MCF 10A (cell line): ENCODE results near the gene RAB14. TPM values are rescaled to one million over a fixed set of nuclear protein-coding genes. Genes with fewer than 3 reads are reported as not detected.

ENCODE experiments used
- BruUV-seq: library from RNA; stranded (reverse); fragments of 400-500 nt; replicated peaks from 2 replicates; lab custom pipeline; 2021; lab: Mats Ljungman, UMichigan
- CTCF ChIA-PET: fragments of 300-600 bp; sonication (Branson Sonifier 250); formaldehyde crosslinking; extraction: SDS; loops from one replicate; lab custom pipeline; 2021; ENCODE audit warnings: antibody characterized with exemption, inconsistent platforms; lab: Yijun Ruan, JAX
- POLR2A ChIA-PET: fragments of 300-600, 350-650 bp; sonication (Branson Sonifier 250); formaldehyde crosslinking; extraction: SDS; loops from one replicate; lab custom pipeline; 2020; ENCODE audit warnings: antibody characterized with exemption, inconsistent platforms; lab: Yijun Ruan, JAX
- DNase-seq: peaks from one replicate; pipeline ENCODE4 v3.0.0-alpha.2; 2018; ENCODE audit not compliant: unreplicated experiment
- H3K27ac Mint-ChIP-seq: one replicate; pipeline ENCODE4 v1.8.0; 2022; ENCODE audit warnings: mild to moderate bottlenecking, low read depth, mixed read lengths; ENCODE audit not compliant: unreplicated experiment
- H3K27me3 Mint-ChIP-seq: one replicate; pipeline ENCODE4 v1.8.0; 2022; ENCODE audit warnings: mixed read lengths; ENCODE audit not compliant: insufficient read depth, unreplicated experiment
- H3K36me3 Mint-ChIP-seq: one replicate; pipeline ENCODE4 v1.8.0; 2022; ENCODE audit warnings: mild to moderate bottlenecking, moderate library complexity, mixed read lengths; ENCODE audit not compliant: insufficient read depth, unreplicated experiment
- H3K4me1 Mint-ChIP-seq: one replicate; pipeline ENCODE4 v1.8.0; 2022; ENCODE audit warnings: mixed read lengths; ENCODE audit not compliant: insufficient read depth, unreplicated experiment
- H3K4me3 Mint-ChIP-seq: one replicate; pipeline ENCODE4 v1.8.0; 2022; ENCODE audit warnings: mild to moderate bottlenecking, moderate library complexity, mixed read lengths; ENCODE audit not compliant: unreplicated experiment
- H3K9me3 Mint-ChIP-seq: one replicate; pipeline ENCODE4 v1.8.0; 2022; ENCODE audit warnings: mixed read lengths; ENCODE audit not compliant: unreplicated experiment
- intact Hi-C: fragments of 100-400 bp; cut with micrococcal nuclease; formaldehyde crosslinking; loops from 2 replicates; pipeline ENCODE4 v1.14.1; 2022
- total RNA-seq: library from RNA; stranded (reverse); gene quantifications from 2 replicates; pipeline ENCODE4 v1.2.3, GENCODE V29; 2022
- TF ChIP-seq, protein P1 (sequence below): fragments of 200-600 bp; IDR thresholded peaks from one replicate; pipeline ENCODE4 v1.8.0; 2022; ENCODE audit warnings: antibody characterized with exemption, mild to moderate bottlenecking; ENCODE audit not compliant: unreplicated experiment

The RAB14 gene
- total RNA-seq, 1 experiment from 2014 or later: 65.8 TPM

GRCh38 chr9:121189006-121189405, 12.7 kb downstream of the RAB14 start:
- peaks cover 29% of the 10 kb centered on the region for H3K36me3 Mint-ChIP-seq
- no TSS peak for BruUV-seq
- intact Hi-C loops: no loop called here
- TF ChIP-seq, protein P1, sequence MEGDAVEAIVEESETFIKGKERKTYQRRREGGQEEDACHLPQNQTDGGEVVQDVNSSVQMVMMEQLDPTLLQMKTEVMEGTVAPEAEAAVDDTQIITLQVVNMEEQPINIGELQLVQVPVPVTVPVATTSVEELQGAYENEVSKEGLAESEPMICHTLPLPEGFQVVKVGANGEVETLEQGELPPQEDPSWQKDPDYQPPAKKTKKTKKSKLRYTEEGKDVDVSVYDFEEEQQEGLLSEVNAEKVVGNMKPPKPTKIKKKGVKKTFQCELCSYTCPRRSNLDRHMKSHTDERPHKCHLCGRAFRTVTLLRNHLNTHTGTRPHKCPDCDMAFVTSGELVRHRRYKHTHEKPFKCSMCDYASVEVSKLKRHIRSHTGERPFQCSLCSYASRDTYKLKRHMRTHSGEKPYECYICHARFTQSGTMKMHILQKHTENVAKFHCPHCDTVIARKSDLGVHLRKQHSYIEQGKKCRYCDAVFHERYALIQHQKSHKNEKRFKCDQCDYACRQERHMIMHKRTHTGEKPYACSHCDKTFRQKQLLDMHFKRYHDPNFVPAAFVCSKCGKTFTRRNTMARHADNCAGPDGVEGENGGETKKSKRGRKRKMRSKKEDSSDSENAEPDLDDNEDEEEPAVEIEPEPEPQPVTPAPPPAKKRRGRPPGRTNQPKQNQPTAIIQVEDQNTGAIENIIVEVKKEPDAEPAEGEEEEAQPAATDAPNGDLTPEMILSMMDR: no peak
- no peak for DNase-seq
- POLR2A ChIA-PET: interaction anchor here (4.9 kb wide), 1 partner anchor 11 kb away, joined by 37 read pairs; the partner anchor contains the start of gene RAB14
- H3K4me1 Mint-ChIP-seq: peaks cover 13% of the 10 kb centered on the region
- CTCF ChIA-PET: interaction anchor here (0.6 to 1.3 kb wide), 6 partner anchors 10 to 132 kb away, joined by 3 to 6 read pairs (median 3); no protein-coding TSS in a partner anchor
- no peak overlapping the region for H3K4me3 Mint-ChIP-seq
- no peaks in the 10 kb centered on the region for H3K9me3 Mint-ChIP-seq
- H3K27ac Mint-ChIP-seq: no peak overlapping the region
- H3K27me3 Mint-ChIP-seq: no peaks in the 10 kb centered on the region

- no peaks in the 10 kb centered on the region for H3K27me3 Mint-ChIP-seq
- CTCF ChIA-PET: interaction anchor here (1.2 kb wide), 1 partner anchor 9 kb away, joined by 3 read pairs; no protein-coding TSS in a partner anchor
- no peaks in the 10 kb centered on the region for H3K9me3 Mint-ChIP-seq
- no peak for DNase-seq
- intact Hi-C loops: no loop called here
- no peak overlapping the region for H3K27ac Mint-ChIP-seq
- TF ChIP-seq, protein P1: no peak
- POLR2A ChIA-PET: interaction anchor here (0.5 to 4.9 kb wide), 6 partner anchors 9 to 66 kb away, joined by 3 to 37 read pairs (median 4); partner anchors contain the start of gene RAB14
- BruUV-seq: no TSS peak
- no peak overlapping the region for H3K4me3 Mint-ChIP-seq
- H3K4me1 Mint-ChIP-seq: peaks cover 8% of the 10 kb centered on the region
- peaks cover 36% of the 10 kb centered on the region for H3K36me3 Mint-ChIP-seq
Observed at GRCh38 chr9:121187636-121188305, 13.9 kb downstream of the RAB14 start.

DNA sequence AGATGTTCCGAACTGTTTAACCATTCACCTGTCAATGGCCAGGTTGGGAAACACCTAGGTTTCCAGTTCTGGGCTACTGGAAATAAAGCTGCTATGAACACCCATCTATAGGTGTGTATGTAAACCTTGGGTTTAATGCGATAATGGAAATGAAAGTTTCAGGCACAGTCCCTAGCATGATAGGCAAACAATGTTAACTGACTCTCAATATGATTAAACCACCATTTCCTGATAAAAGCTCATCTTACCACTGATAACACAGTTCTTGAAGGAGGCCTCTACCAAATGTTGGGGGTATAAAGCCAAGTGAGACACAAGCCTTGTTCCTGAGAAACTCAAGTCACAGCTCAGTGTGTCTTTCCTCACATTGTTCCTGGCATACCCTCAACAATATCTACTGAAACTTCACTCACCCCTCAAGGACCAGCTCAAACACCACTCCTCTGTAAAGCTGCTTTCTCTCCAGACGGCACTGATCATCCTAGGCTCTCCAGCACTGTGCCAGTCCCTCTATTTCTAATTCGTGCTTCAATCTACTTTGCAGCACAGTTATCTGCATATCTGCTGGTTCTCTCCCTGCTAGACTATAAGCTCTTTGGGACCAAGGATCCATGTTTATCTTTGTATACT, 15.8 kb downstream of the RAB14 start:
- Mint-ChIP-seq H3K4me3 (no peak overlapping the region), H3K27me3 (no peaks in the 10 kb centered on the region), H3K36me3 (peaks cover 54% of the 10 kb centered on the region), H3K4me1 (peaks cover 8% of the 10 kb centered on the region), H3K27ac (no peak overlapping the region), H3K9me3 (no peaks in the 10 kb centered on the region)
- TF ChIP-seq, protein P1: no peak
- no TSS peak for BruUV-seq
- ChIA-PET POLR2A (interaction anchor here (0.6 to 1.5 kb wide), 4 partner anchors 15 to 291 kb away, joined by 3 to 6 read pairs (median 4); partner anchors contain the start of gene RAB14), CTCF (interaction anchor here (0.6 to 1.4 kb wide), 6 partner anchors 15 to 212 kb away, joined by 3 to 5 read pairs (median 3); no protein-coding TSS in a partner anchor)
- intact Hi-C loops: no loop called here
- no peak for DNase-seq
